ENCODE results near the gene CACNA1C.

CACNA1C gene

GRCh38 chr12:2396448-2396871 lies 343.7 kb downstream of the CACNA1C start:
- no peak for FAIRE-seq

GRCh38 chr12:2397356-2398045 lies 344.7 kb downstream of the CACNA1C start:
- no peak for FAIRE-seq

- no peak for FAIRE-seq
Observed at GRCh38 chr12:2401040-2401439, 348.3 kb downstream of the CACNA1C start.

DNA sequence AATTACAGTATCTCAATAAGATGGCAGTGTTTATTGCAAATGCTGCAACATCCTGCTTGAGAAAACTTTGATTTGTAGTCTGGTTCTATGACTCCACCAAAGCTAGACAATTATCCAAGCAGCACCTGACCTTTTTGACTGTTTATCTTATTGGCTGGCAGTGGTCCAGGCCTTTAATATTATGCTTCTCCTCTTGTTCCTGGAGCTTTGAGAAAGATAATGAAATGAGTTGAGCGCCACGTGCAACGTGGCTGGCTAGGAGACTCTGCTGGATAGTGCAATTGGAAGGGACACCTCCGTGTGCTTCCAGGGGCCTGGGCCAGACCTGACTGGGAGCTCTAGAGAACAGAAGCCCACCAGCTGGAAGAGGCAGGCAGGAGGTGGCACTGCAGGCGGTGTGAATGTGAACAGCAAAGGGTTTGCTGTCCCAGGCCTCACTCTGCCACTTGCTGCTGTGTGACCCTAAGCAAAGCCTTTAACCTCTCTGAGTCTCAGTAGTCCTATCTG lies 349.3 kb downstream of the CACNA1C start:
- no peak for FAIRE-seq

- FAIRE-seq, result no peak
Observed at GRCh38 chr12:2403221-2403976, 350.6 kb downstream of the CACNA1C start.

DNA sequence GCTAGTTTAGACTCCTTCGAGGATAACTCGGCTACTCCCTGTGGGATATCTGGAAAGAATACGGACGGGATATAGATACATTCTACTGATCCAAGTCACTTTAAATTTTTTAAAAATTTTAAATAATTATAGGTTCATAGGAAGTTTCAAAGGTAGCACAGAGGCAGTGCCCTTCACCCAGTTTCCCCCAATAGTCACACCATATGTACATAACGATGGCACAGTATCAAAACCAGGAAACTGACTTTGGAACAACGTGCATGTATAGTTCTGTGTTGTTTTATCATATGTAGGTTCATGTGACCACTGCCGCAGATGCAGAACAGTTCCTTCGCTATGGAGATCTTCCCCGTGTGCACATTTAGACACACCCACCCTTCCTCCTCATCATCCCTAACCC lies 352.3 kb downstream of the CACNA1C start:
- no peak for FAIRE-seq

DNA sequence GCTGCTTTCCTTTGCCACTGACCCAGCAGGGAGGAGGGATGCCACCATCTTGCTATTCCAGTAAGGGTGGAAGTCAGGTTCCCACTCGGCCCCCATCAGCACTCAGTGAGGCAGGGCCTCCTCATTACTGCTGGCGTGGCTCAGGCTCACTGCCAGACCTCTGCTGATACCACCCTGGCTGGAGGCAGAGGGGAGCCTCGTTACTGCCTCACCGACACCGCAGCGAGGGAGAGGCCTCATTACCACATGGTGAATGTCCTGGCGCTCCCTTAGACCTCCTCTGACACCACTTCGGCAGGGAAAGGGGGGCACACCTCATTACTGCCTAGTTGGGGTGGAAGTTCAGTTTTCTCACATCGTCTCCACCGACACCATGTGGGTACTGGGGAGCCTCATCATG lies 354.1 kb downstream of the CACNA1C start:
- FAIRE-seq, result no peak

GRCh38 chr12:2408262-2408661 lies 355.5 kb downstream of the CACNA1C start:
- no peak for FAIRE-seq

DNA sequence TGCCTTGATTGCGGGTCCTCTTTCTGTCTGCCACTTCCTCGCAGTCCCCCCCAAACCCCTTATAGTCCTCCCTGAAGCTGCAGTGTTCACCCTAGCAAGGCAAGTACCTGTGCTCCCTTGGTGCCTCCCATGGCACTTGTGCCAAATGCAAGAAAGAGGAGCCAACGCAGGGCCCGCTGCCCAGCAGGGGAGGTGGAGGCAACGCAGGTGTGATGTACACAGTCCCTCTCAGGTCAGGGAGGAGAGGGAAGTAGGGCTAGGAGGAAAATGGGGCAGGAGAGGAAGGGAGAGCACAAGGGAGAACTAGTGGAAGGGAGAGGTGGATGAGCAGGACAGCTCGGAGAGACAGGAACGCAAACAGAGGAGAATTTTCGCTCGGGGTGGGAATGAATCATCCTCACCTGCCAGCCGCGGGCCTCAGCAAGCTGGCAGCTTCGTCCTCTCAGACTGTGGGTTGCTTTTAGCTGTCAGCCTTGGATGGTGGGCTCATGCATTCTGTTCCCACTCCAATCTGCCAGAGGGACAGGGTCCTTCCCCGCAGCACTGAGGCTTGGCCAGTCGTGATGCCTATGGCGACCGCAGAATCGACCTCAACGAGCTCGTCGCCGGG lies 357.0 kb downstream of the CACNA1C start:
- no peak for FAIRE-seq

DNA sequence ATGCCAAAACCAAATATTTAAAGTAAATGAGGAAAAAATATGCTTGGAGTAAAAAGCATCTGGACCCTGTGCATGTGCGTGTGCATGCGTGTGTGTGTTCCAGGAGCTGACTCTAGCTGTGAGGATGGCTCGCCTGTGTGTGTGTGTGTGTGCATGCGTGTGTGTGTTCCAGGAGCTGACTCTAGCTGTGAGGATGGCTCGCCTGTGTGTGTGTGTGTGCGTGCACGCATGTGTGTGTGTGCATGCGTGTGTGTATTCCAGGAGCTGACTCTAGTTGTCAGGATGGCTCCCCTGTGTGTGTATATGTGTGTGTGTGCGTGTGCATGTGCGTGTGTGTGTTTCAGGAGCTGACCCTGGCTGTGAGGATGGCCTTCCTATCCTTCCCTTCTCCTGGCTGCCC lies 357.7 kb downstream of the CACNA1C start:
- FAIRE-seq, result no peak

DNA sequence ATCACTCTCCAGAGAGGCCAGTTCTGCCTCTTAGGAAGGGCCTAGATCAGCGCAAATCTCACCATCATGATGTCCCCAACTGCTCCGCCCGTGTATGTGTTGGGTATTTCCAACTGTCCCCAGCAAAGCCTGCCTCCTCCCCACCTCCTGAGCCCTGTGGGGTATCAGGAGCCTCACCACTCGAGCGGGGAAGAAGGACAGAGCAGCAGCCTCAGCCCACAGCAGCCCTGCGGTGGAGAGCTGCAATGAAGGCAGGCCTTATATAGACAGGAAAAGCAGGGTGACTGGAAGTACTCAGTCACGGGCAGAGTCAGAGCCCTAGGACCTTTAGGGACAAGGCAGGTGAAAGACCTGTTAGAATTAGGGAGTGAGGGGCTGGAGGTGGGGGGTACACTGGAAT lies 358.2 kb downstream of the CACNA1C start:
- FAIRE-seq, result no peak

DNA sequence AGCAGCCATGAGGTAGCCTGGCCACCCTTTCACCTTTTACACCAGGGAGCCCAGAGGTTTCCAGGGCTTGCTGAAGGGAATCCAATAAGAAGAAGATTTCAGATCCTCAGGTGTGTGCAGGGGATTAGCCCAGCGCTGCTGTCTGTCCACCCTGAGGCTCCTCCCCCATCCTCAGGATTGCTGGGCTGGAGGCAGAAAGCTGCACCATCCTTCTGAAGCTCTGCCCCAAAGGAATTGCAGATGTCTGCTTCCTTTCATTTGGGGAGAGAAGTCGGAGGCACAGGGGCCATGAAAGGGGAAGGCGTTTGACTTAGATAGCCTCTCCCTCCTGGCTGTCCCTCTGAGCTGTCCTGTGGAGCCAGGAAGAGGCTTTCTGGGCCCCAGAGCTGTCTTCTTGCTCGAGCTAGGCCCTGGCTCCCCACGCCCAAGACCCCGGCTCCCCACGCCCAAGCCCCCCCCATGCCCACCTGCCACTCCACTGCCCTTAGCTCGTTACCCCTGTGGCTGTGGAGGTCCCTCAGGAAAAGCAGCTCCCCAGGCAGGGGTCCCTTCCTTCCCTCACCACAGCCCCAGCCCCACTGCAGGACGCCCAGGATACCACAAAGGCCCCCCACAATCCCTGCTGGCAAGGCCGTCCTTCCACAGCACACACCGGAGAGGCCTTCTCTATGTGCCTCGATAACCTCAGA lies 359.0 kb downstream of the CACNA1C start:
- no peak for FAIRE-seq

DNA sequence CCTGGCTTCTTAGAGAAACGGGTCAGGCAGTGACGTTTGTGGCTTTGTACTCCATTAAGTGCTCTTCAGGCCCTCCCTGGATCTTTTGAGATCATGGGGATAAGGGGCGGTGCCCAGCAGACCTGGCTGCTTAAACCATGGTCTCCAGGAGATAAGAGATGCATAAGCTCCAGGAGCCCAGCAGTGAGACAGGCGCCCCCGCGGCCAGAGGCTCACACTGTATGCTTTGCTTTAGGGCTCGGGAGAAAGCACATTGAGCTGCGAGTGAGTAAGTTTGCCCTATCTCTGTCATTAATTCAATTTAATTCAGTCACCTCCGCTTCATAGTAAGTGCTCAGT lies 359.5 kb downstream of the CACNA1C start:
- FAIRE-seq, result no peak

GRCh38 chr12:2413301-2413700 lies 360.5 kb downstream of the CACNA1C start:
- FAIRE-seq, result no peak

- FAIRE-seq, result no peak
Observed at GRCh38 chr12:2413999-2414792, 361.4 kb downstream of the CACNA1C start.

GRCh38 chr12:2414810-2415567 lies 362.2 kb downstream of the CACNA1C start:
- FAIRE-seq, result no peak

DNA sequence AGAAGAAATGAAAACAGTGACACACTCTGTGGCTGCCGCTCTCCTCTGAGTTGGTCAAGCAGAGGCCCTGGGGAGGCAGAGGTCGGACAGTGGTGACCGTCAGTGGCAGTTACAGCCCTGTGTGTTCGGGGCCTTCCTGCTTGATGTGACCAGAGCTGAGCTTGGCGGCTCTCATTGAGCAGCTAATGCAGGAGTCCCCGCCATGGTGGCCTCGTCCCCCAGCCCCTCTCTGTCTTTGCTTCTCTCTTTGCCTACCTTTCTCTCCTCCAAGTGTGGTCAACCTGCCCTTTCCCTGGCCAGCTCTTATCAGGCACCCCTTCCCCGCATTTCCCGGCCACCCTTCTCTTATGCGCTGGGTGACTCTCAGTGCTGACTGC lies 362.8 kb downstream of the CACNA1C start:
- FAIRE-seq, result no peak

GRCh38 chr12:2416158-2416557 lies 363.4 kb downstream of the CACNA1C start:
- FAIRE-seq, result no peak

DNA sequence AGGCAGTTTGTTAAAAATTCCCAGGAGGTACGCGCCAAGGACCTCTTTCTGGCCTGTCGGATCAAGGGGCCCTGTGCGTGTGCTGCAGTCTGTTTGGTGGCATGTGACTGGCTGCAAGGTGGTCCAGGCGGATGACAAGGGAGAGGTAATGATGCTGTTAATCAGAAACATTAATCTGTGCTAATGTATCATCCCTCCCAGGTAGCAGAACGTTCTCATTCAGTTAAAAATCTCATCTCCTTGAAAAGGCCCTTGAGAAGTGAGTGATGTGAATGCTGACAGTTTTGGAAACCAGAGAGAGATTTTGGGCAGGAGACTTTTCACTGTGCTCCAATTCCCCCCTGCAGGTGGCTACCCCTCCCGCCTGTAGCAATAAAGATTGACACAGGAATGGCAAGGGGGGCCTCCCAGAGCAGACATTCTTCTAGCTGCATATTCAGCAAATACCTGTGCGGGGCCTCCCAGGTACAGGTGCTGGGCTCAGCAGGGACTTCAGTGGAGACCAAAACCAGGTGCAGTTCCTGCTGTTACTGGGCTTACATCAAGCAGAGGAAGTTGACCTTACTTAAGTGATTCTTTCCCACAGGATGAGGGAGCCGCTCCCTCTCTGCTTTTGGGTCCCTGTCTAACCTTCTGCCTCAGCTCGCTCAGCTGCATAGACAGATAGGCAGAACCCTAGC lies 364.8 kb downstream of the CACNA1C start:
- no peak for FAIRE-seq

DNA sequence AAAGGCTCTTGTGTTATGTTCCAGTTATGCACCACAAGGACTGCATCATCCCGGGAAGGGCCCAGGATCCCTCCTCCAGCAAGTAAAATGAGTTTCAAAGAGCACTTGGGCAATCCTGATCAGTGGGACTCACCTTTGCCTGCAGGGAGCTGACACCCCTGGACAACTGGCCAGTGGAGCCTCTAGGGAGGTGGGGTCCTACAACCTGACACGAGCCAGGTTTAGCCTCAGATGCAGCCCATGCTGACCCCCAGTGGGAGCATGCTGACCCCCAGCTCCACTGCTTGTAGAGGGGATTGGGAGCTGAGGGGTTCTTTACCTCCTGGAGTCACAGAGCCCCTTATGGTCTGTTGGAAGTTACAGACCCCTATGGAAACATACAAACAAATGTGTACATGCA lies 365.8 kb downstream of the CACNA1C start:
- FAIRE-seq, result no peak

GRCh38 chr12:2422591-2422990 lies 369.8 kb downstream of the CACNA1C start:
- FAIRE-seq, result no peak
